DOHH2 (cell line): ENCODE data around the gene NUDT3.

Source experiments
- CTCF ChIP-seq: fragments of 200-600 bp; sonication (generic); IDR thresholded peaks from one replicate; pipeline ENCODE4 v1.5.1; 2014; ENCODE audit warnings: antibody characterized with exemption, mild to moderate bottlenecking, low read depth, low read length; ENCODE audit not compliant: poor library complexity, severe bottlenecking
- EZH2phosphoT487 ChIP-seq: fragments of 200-600 bp; sonication (generic); IDR thresholded peaks from 2 replicates; pipeline ENCODE4 v1.6.1; 2017; ENCODE audit warnings: borderline replicate concordance, mild to moderate bottlenecking, antibody characterized with exemption, low read length, moderate library complexity, mixed read lengths

- TF ChIP-seq CTCF (no peak), EZH2phosphoT487 (no peak)
Measured at GRCh38 chr6:34385793-34386195, 6.7 kb downstream of the NUDT3 start.
